HT-29 (cell line): ENCODE measurements around the gene FKTN. TPM values are rescaled to one million over a fixed set of nuclear protein-coding genes. Genes with fewer than 3 reads are reported as not detected.

ENCODE experiments used
- DNase-seq: peaks from one replicate; pipeline ENCODE4 v3.0.0-alpha.2; 2015; ENCODE audit warnings: low spot score
- total RNA-seq: library from RNA; depleted of rRNA; stranded (reverse); fragments of >200 nt; shearing (Covaris generic); gene quantifications from 2 replicates; pipeline ENCODE4 v1.2.3, GENCODE V29; 2014; rRNA removed

Gene FKTN
- total RNA-seq, 1 experiment from 2014 or later = 4.0 TPM

DNA sequence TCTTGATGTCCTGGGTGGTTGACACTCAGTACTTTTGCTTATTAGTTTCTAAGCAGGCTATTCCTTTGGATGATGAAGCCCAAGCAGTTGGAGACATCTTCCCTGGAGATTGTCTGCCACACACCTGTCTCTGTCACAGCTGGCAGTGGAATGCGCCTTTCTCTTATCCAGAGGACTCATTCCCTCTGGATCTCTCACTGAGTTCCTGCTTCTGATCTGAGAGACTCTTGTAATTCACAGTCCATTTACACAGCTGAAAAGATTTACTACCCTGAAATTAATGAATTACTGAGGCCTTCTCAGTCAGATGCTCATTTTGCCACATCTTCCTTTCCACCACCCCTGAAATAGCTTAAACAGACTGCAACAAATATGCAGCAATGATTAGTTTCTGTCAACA, 120.2 kb downstream of the FKTN start:
- no peak for DNase-seq

DNA sequence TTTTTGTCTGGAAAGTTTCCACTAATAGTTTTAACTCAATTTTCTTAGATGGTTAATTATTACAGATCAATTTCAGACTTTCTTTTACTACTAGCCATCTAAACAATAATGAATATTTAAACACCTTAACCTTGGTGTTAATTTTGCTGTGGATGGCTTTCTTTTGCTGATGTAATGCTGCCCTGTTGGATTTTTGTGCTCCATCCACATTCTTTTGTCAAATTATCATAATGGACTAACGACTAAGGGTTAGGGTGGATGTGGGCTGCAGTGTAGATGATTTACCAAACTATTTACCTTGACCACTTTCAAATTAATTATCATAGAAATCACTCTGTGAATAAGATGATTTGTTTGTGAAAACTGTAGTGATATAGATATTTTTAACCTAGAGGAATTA, 120.8 kb downstream of the FKTN start:
- no peak for DNase-seq

DNA sequence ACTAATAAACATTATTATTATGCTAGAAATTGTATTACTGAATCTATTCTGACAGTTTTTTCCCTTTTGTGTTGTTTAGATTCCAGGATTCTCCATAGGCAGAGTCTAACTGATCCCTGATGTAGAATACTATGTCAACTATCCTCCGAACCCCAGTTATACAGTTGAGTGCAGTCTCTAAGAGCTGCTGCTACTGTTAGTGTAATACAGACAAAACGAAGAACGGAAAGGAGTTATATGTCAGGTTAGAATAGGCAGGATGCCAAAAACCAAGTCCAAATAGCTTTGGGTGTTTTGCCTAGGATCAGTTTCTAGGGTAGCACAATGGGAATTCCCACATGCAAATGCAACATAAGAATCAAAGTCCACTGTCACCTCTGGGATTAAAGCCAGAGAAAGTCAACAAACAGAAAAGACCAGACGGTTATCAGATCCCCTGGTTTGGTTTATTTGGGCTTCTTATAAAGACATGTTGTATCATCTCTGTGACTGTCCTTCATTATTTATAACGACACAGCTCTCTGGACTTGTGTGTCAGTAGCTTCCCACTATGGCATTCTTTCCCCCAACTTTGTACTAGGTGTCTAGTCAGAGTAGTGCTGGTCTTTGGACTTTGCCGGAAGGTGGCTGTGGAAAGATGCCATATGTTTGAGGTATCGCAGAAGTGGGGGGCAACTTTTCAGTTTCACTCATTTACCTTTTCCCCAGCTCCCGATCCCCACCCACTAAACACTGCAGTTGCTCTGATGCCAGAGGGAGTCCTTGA, 121.5 kb downstream of the FKTN start:
- no peak for DNase-seq

DNA sequence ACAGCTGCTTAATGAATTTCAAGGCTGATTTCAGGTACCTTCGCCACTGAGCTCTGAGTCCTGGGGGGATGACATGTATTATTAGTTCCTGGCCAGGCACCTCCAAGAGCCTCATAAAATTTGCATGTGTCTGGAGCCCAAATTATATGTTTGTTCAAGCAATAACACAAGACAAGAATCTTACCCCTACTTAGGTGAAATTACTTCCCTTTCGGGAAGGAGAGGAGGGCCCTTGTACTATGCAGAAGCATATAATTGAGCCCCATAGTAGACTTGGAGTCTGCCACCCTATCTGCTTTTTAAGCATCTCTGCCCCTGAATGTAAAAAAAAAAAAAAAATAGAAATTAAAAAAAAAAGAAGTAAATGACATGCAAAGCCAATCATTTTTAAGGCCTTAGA, 123.4 kb downstream of the FKTN start:
- DNase-seq = no peak

DNA sequence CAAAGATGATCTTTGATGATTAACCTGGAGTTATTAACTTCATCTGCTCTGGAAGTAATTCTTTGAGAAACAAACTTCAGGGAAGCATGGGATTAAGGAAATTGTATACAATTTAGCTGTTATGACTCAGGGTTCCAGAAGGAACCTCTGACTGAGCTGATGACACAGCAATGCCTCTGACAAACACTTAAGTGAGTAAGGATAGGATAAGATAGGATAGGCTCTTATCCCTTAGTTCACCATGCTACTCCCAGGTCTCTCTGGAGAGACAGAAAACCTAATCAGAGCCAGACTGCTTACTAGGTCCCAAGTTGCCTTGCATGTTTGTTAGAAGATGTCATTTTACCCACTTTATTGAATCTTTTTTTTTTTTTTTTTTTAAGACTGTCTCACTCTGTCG, 123.8 kb downstream of the FKTN start:
- DNase-seq = no peak

DNA sequence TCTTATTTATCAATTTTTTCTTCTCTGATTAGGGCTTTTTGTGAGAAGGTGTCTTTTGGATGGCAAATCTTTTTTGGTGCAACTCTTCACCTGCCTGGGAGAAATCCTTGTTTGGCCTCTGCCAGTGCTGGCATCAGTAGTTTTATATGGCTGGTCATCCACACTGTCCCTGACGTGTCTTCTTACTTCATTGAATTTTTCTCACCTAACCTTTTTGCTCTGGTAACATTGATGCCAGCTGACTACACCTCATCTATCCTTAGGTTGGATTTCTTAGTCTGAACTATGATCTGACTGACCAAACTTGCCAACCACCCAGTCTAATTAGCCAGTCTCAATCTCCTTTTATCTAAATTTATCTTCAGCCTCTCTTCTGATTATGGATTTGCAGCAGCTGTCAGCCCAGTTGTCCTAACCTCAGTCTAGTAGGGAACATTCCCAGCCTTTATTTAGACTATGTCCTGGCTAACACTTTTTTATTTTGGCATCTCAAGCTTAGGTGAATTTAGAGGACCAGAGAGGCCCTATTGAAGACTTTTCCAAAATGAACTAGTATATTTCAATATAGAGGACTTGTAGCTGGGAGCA, 125.9 kb downstream of the FKTN start:
- no peak for DNase-seq

DNA sequence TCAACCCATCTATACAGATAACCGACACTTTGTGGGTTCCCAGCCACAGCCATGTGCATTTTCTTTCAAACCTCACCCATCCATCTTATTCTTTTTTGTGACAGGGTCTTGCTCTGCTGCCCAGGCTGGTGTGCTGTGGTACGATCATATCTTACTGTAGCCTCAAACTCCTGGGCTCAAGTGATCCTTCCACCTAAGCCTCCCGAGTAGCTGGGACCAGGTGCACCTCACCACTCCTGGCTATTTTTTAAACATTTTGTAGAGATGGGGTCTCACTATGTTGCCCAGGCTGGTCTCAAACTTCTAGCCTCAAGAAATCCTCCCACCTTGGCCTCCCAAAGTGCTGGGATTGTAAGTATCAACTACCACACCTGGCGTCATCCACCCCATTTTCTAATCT, 129.0 kb downstream of the FKTN start:
- DNase-seq = no peak

Other genes starting within 250 kb of the FKTN start
- 0.97 and 2.7 TPM in 2 replicates for gene FSD1L, start 110.1 kb upstream of the FKTN start, total RNA-seq
- not detected in 2 replicates for gene TAL2, start 104.3 kb downstream of the FKTN start, total RNA-seq
- gene TMEM38B, start 136.4 kb downstream of the FKTN start, total RNA-seq = 9.0 and 11.7 TPM in 2 replicates